Gastrocnemius medialis (tissue), 4 donors: Measurements from ENCODE around the gene CCDC91.

ENCODE experiments used
- CTCF ChIP-seq, 5 experiments: fragments of 450-650 bp in 3 of 5; fragments of 200-600 bp in 2 of 5; sonication (generic) in 2 of 5; IDR thresholded peaks in 4 of 5; conservative IDR thresholded peaks in 1 of 5; 1 replicate in 4 of 5; 2 replicates in 1 of 5; pipeline ENCODE4 v1.5.1; 2016 to 2019; ENCODE audit warnings: antibody characterized with exemption in 5 of 5, mild to moderate bottlenecking in 3 of 5, moderate library complexity in 3 of 5
- POLR2A ChIP-seq, 2 donors: fragments of 450-650 bp; IDR thresholded peaks; one replicate each; pipeline ENCODE4 v1.6.1; 2017; ENCODE audit warnings: antibody characterized with exemption in 2 of 2, mild to moderate bottlenecking in 2 of 2, moderate library complexity in 2 of 2

GRCh38 chr12:28453686-28454085, 263.4 kb downstream of the CCDC91 start:
- TF ChIP-seq CTCF (IDR thresholded peaks at IDR 0.05 in 4 of 5, conservative IDR thresholded peaks at IDR 0.05 in 1 of 5) = no peak
- no peak for TF ChIP-seq POLR2A (IDR thresholded peaks at IDR 0.05)
